GM21390 (cell line): ENCODE data around the gene SUGCT.
"Not testable (repeated sequence)": the region's sequence is repeated elsewhere in the genome, so short reads cannot be mapped to it uniquely, and the experiment has no call there.

ENCODE experiments used
- ATAC-seq: cut with Tn5 transposase; IDR thresholded peaks from one replicate; pipeline ENCODE4 v1.9.1; 2021; ENCODE audit not compliant: unreplicated experiment

Gene SUGCT

DNA sequence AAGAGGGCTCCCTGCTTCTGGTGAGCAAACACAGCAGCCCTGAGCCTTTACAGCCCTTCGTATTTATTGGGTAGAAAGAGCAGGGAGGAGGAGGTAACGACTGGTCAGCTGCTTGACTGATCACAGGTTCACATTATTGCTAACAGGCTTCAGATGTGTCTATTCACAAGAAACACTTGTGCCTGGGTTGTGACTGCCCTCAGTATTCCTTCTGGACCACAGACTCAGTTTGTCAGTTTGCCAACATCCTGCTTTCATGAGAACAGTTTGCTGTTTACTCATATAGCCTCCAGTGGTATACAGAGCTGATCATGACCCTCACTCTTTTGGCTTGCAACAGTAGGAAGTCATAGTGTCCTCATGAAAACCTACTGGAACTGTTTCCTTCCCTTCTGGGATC is 467.5 kb downstream of the SUGCT start:
- ATAC-seq: not testable (repeated sequence)

DNA sequence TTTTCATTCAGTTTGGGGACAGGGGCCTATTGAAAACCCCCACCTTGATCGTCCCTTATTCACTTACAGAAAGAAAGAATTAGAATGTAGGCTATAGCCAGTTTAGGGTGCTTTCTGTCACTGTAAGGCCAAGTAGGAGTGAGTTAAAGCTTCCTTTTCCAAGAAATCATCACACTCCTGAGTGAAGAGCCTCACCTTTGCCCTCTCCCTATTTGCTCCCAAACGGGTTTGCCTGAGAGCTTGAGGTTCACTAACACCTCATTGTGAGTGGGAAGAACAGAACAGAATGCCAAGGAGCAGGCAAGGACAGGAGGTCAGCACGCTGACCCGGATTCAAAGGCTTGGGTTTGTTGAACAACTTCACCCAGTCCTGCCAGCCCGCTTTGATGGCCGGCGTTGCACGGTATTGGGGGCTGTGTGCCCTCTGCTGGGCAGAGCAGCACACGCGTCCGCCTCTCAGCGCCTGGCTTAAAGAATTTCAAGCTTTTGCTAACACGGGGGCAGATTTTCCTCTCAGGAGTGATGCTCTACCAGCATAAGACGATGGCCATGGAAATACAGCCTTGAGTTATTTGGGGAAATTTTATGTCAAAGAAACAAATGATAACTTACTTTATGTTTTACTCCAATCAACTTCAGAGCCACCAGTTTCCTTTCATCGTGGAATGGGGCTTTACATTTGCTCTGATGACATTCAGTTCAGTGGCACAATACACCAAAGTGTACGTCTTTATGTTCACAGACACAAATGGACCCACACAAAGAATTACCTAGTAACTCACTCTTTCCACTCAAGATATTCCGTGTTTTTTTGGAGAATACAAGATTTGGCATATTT is 470.0 kb downstream of the SUGCT start:
- ATAC-seq: peak; percentile 79

DNA sequence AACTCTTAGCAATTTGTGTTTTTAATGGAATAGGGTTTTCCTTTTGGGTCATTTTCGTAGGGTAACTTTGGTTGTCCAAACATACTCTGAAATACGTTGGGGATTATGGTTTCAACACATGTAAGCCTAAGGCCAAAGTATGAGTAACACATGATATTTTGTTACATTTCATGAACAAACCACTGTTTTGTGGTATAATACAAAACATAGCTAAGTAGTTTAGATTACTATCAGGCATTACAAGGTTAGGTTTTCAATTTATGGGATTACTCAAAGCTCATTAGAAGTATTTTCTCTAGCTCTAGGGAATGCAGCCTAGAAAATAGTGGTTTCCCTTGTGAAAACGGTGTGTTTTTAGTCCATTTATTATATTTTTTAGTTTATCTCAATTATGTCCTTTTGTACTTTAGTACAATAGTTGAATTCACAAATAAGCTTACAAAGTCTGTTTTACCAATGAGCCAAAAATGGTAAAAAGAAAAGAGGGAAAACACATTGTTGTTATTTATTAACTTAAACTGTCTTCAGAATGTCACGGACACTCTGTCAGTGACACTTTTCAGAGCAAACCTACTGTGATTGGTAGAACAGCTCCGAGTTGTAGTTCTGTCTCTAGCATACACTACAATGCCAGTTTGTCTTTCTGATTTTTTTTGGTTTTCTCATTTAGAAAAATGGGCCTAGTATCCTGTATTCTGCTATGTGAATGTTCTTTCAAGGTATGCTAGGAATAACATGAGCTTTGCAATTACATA is 473.7 kb downstream of the SUGCT start:
- ATAC-seq: no peak

DNA sequence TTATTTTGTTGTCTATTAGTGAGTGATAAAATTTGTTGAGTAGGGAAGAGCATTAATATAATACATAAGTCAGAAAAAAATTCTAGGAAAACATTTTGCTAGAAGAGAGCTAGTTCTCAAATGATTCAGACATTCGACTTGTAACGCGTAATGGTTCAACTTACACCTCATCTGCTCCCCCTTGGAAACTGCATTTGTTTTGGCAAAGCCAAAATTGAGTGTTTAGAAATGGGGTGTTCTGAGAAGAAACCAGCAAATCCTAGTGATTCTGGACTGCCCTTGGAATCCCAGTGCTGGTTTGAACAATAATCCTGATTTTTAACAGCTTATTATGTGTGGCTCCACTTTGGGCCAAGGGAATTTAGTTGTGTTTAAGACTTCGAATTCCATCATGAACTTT is 475.7 kb downstream of the SUGCT start:
- ATAC-seq: no peak

DNA sequence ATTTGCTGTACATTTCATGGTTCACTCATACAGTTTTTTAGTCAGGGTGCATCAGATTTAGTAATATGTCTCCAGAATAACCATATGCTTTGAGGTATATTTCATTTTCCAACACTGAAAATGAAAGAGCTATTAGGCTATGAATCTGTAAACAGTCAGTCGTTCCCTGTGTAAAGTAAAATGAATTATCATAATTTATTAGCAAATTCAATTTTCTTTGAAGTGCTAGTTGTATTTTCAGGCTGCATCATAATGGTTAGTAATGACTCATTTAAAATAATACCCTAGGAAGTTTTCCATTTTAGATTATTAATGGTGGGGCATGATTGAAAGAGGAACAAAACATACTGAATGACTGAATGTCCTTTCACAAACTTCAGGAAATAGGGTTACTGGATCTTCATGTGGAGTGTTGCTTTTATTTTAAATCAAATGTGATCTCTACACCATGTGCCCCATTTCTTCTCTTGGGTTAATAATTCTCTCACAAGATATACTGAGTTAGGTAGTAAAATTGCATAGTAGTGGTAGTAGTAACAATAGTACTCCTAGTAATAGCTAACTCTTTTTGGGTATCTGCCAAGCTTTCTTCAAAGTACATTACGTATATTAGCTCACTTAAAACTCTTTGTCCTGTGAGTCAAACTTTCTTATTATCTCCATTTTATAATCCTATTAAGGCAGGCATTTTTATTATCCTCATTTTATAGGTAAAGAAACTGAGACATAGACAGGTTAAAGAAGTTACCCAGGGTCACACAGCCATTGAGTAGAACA is 476.5 kb downstream of the SUGCT start:
- ATAC-seq: no peak

DNA sequence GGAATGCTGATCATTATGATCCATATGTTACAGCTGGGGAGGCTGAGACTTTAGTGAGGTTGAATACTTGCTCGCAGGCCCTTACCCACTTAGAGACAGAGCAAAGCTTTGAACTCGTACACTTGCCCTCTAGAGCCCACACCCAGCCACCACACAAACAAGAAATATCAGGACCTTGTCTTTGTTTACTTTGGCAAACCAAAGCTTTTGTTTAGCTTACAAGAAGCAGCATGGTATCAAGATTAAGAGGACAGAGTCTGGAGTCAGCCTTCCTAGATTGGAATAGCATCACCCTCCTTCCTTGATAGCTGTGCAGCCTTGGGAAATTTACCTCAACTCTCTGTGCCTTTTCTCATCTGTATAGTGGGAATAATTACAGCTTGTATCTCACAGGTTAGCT is 477.5 kb downstream of the SUGCT start:
- no peak for ATAC-seq

DNA sequence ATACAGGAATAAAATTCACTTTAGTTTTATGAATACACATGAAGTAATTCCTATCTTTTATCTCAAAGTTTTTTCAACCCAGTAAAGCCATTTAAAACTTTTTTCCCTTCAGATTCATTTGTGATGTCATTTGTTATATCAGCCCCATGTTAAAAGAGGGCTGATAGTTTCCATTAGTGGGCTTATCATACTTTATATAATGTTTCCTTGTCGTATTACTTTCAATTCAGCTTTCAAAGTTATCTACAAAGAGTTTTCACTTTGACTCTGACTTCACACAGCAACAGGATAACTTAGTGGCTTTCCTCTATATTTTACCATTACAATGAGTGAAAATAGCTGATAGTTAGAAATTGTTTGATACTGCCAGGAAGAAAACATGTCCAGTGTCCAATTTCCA is 484.8 kb downstream of the SUGCT start:
- no peak for ATAC-seq

DNA sequence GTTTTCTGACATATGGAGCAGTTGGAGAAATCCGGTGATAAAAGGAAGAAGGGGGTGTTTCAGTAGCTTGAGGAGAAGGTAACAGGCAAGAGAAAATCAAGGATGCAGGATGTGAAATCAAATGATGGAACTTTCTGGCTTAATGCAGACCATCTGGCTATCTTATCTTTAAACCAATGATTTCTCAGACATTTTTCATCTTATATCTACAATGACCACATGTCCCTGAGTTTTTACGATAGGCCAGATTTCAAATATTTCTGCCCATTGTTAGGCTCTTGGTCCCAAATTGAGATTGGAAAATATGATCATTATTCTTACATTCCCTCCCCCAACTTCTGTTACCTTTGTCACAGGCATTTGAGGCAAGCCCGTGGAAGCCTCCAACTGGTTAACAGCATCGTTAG is 486.8 kb downstream of the SUGCT start:
- ATAC-seq: no peak

DNA sequence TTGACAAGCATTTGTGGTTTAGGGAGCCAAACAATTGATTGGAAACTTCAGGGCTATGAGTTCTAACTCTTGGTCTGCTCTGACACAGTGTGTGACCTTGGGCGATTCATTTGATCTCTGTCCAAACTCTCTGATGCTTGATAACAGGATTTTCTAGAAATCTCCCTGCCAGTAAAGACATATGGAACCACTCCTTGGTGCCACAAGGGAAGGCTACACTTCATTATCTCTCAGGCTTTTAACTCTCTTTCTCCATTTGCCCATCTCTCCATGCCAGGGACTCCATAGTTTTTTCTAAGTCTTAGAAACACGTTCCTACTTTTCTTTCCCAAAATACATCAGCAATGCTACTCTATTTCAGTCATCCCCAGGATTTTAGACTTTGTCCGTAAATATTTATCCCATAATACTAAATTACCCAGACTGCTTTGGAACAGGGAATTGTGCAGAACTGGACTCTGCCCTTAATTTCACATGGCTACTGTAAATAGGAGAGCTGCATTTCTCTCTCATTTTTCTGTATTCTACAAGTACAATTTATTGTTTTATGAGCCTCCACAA is 488.2 kb downstream of the SUGCT start:
- ATAC-seq: no peak

DNA sequence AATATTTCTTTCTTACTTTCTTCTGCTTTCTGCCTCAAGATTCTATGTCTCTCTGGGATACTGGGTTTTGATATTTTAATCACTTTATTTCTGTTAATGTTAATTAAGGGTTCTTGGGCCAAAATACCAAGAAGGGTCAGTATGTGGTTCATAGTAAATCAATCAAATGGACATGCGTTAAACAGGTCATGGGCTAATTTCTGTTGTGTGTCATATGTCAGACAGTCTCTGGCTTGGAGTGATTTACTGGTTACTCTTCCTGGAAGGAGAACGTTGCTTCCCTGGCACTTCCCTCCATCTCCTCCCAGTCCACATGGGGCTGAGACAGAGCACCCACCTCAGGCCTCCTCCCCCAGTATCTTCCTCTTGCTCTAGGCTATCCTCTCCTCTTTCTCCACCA is 489.1 kb downstream of the SUGCT start:
- no peak for ATAC-seq

DNA sequence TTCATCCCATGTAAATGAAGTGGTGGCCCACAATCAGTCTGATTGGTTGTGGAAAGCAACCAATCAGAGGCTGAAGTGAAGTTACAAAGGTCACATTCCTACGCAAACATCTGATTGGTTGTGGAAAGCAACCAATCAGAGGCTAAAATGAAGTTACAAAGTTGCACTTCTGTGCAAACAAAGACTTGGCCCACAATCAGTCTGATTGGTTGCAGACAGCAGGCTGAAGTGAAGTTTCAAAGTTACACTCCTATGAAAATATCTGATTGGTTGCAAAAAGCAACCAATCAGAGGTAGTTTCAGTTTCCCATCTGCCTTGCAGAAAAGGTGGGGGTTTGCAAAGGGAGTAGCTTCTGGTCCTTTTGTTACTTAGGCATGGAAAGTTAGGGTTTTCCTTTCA is 492.6 kb downstream of the SUGCT start:
- ATAC-seq: not testable (repeated sequence)

DNA sequence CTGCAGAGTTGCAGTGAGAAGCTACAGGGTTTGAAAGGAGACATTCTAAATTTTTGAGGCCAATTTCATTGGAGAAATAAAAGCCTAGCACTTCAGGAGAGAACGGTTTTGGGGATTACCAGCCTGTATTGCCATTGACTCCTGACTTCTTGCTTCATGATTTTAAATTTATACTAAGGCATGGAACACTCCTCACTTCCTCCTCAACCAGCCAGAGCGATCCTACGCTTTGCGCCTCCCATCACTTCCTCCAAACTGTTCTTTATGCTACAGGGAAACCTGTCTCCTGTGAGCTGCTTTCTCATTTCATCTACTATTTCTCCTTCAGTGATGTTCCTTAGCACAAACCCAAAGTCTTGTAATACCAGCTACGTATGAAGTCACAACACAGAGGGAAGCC is 495.1 kb downstream of the SUGCT start:
- no peak for ATAC-seq

DNA sequence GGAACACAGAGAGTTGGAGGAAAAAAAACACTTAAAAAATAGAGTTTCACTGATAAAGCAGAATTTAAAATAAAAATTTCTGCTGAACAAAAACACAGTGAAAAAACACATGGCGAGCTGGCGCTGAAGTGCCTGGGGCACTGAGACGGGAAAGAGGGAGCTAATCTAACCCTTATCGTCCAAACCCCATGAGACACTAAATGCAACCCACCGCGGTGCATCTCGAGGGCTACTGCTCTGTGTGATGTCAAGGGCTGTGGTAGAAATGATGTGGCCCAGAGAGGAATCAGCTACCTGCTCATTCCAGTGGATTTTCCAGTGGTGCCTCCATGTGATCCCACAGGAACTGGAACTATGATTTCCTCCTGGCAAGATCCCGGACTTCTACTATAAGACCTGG is 499.3 kb downstream of the SUGCT start:
- no peak for ATAC-seq

DNA sequence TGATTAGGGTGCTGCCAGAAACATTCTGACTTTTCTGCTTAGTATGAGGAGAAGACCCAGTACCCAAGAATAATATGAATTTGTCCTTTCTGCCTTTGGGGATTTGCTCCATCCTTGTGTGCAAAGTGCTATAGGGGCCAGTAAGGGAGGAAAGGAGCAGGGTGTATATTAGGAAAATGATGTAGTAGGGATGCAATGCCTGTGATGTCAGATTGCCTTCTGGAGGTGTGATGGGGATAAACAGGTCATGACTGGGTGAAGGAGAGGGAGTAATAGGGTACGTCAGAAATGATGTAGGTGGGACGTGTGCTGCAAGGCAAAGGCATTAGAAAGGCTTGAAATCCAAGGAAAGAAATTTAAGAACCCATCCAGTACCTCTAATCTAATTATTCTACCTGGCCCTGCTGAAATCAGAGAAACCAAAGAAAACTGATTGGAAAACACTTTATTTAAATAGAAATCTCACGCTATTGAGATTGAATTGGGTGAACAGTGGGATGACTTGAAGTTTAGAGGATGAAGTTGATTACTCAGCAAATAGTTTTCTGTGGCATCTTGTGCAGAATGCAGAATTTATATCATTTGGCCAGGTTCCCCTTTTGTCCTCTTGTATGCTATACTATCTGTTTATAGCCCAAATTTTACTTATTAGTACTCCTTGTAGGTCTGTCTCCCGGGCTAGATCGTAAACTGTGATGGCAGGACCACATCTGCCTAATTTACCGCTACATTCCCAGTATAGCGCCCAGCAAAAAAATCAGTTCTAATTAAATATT is 503.9 kb downstream of the SUGCT start:
- ATAC-seq: no peak

DNA sequence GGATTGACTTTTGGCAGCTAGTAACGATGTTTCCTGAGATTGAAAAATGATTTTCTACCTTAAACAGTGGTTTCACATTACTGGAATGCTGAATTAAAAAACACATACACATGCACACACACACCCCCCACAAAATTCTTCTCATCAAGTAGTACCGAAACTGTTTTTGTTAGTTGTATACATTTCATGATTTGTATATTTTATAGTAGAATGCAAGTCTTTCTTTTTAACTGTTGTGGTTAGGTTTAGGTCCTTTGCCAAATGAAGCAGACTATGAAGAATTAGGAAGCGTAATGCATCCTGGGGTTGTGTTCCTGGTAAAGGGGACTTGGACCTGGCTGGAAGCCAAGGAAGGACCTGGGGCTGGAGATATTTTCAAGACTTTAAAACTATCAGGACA is 505.8 kb downstream of the SUGCT start:
- no peak for ATAC-seq

DNA sequence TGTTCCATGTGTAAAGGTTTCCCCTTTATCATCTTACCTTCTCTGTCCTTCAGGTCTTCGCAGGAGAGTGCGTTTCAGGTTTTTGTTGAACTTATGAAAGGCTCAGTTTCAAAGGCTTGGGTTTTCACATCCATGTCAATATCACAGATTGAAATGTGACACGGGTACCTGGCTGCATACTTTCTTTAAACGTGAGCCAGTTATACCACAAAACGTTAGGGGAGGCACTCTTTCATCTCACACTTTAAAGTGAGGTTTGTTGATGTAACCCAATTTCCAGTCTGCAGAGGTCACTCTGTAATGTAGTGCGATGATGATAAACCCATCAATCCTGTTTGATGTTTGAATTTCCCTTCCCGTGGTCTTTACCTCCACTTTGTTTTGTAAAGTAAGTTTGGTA is 506.9 kb downstream of the SUGCT start:
- no peak for ATAC-seq

DNA sequence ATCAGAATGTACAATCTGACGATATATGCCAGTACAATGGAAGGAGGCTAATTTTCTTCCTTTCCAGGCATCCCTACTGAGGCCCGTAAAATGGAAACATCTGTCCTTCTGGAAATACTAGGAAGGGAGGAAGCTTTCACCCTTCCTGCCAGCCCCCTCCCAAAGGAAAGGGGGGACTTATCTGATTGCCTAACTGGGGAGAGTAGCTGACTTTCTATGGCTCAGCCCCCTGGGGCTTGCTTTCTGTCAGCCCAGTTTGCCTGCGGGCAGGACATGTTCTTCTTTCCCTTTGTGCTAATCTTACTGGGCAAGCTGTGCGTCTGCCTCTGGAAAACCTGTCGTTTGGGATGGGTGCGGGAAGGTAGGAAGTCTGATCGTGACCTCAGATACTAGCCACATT is 508.9 kb downstream of the SUGCT start:
- no peak for ATAC-seq

DNA sequence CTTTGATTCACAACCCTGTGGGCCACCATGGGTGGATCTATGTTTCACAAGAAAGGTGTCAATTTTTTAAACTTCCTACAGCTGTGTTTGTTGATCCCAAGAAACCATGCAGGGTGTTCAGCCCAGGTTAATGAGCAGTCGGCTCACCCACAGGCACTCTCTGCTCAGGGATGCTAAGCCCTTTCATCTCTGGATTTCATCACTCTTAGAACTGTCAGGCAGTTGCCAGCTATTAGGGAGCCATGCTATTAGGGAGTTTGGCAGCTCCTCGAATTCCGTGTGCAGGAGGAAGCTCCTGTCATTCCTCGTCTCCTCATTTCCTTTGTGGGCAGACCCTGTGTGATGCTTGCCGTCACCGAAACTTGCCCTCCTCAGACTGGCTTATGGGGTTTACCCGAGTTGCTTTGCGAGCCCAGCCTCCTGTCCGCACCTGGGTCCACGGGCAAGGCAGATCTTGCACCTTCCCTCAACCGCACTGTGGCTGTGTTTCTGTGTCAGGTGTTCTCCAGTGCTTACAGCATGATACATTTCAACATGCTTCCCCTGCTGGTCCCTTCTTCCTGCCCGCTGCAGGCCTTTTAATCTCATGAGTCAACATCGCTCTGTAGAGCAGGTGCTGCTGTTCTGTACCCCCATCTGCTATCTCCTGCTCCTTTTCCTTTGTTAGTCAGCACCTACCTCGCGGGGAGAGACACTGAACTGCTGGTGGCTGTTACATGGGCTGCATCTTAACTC is 509.8 kb downstream of the SUGCT start:
- no peak for ATAC-seq

DNA sequence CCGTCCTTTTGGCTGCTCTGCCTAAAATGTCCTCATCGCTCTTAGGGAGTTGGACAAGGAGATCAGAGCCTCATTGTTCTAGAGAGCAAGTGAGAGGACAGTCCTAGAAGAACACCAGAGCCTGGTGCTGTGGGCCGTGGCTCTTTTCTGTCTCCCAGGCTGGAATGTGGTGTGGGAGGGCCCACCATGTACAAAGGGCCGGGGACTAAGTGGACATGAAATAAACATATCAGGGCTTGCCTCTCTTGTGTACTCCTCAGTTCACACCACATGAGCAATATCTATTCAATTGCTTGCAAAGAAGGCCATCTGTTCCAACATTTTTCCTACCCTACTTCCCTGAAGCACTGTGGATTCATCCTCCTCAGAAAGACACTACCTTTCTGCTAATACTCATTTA is 510.4 kb downstream of the SUGCT start:
- no peak for ATAC-seq

DNA sequence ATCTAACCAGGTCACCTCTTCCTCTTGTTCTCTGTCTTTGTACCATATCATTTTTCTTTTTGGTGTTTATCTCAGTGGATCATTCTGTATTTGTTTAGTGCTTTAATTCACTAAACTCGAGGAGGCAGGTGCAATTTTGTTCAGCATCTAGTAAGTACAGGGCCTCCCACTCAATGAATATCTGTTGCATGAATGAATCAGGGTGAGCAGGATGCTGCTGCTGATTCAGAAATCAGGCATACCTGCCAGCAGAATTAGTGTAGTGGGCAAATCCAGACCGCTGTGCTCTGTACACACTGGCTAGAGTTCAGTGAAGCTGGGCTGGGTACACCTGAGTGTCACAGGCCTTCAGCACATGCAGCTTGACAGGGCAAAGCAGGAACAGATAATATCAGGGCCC is 511.9 kb downstream of the SUGCT start:
- ATAC-seq: no peak
